Effector memory CD8-positive, alpha-beta T cell (primary cell): ENCODE results near the gene NR5A1.

Experiments
- ATAC-seq: fragments of 150-1000 bp; cut with Tn5 transposase; replicated peaks from 2 replicates; pipeline ENCODE4 v1.10.0; 2021; ENCODE audit warnings: mild to moderate bottlenecking, moderate library complexity
- DNase-seq, 3 experiments: peaks; one replicate each; pipeline ENCODE4 v3.0.0; 2021
- H3K27ac Mint-ChIP-seq, 2 donors: one replicate each; pipeline ENCODE4 v1.8.0; 2022; ENCODE audit warnings: mild to moderate bottlenecking in 2 of 2, mixed read lengths in 2 of 2, moderate library complexity in 2 of 2
- H3K27me3 Mint-ChIP-seq, 2 donors: one replicate each; pipeline ENCODE4 v1.8.0; 2022; ENCODE audit warnings: mixed read lengths in 2 of 2
- H3K36me3 Mint-ChIP-seq: one replicate; pipeline ENCODE4 v1.8.0; 2022; ENCODE audit warnings: mild to moderate bottlenecking, moderate library complexity, mixed read lengths; ENCODE audit not compliant: insufficient read depth
- H3K4me1 Mint-ChIP-seq, 2 donors: one replicate each; pipeline ENCODE4 v1.8.0; 2022; ENCODE audit warnings: low read depth in 2 of 2, mixed read lengths in 2 of 2
- H3K4me3 Mint-ChIP-seq, 2 donors: one replicate each; pipeline ENCODE4 v1.8.0; 2022; ENCODE audit warnings: mild to moderate bottlenecking in 2 of 2, mixed read lengths in 2 of 2, moderate library complexity in 2 of 2
- H3K9me3 Mint-ChIP-seq, 2 donors: one replicate each; pipeline ENCODE4 v1.8.0; 2022; ENCODE audit warnings: mixed read lengths in 2 of 2

The NR5A1 gene

GRCh38 chr9:124468061-124468740 is 39.0 kb downstream of the NR5A1 start:
- Mint-ChIP-seq H3K9me3 (no peaks in the 10 kb centered on the region), H3K4me3 (no peak overlapping the region), H3K27me3 (peaks cover 20 to 69% of the 10 kb centered on the region in 2 donors), H3K36me3 (peaks cover 6% of the 10 kb centered on the region), H3K4me1 (no peaks in the 10 kb centered on the region), H3K27ac (no peak overlapping the region)
- DNase-seq: no peak
- ATAC-seq: no peak

- no peak for ATAC-seq
- peaks cover 6% of the 10 kb centered on the region for H3K36me3 Mint-ChIP-seq
- no peak overlapping the region for H3K27ac Mint-ChIP-seq
- no peak for DNase-seq
- H3K4me3 Mint-ChIP-seq: no peak overlapping the region
- no peaks in the 10 kb centered on the region for H3K4me1 Mint-ChIP-seq
- no peaks in the 10 kb centered on the region for H3K9me3 Mint-ChIP-seq
- peaks cover 20 to 63% of the 10 kb centered on the region in 2 donors for H3K27me3 Mint-ChIP-seq
Observed at GRCh38 chr9:124467410-124468060, 39.7 kb downstream of the NR5A1 start.

GRCh38 chr9:124465736-124466135 is 41.5 kb downstream of the NR5A1 start:
- no peak for DNase-seq
- Mint-ChIP-seq H3K4me3 (no peak overlapping the region), H3K9me3 (no peaks in the 10 kb centered on the region), H3K27ac (no peak overlapping the region), H3K36me3 (peaks cover 6% of the 10 kb centered on the region), H3K27me3 (peaks cover 14 to 45% of the 10 kb centered on the region in 2 donors), H3K4me1 (no peaks in the 10 kb centered on the region)
- no peak for ATAC-seq

GRCh38 chr9:124462739-124463138 is 44.5 kb downstream of the NR5A1 start:
- peaks cover 3% of the 10 kb centered on the region for H3K36me3 Mint-ChIP-seq
- H3K27me3 Mint-ChIP-seq: peaks cover 6 to 20% of the 10 kb centered on the region in 2 donors
- no peak overlapping the region for H3K4me3 Mint-ChIP-seq
- H3K27ac Mint-ChIP-seq: no peak overlapping the region
- no peak for ATAC-seq
- H3K9me3 Mint-ChIP-seq: no peaks in the 10 kb centered on the region
- H3K4me1 Mint-ChIP-seq: no peaks in the 10 kb centered on the region
- no peak for DNase-seq

GRCh38 chr9:124458441-124458840 is 48.8 kb downstream of the NR5A1 start:
- ATAC-seq: no peak
- Mint-ChIP-seq H3K27me3 (no peaks in the 10 kb centered on the region), H3K36me3 (no peaks in the 10 kb centered on the region), H3K27ac (no peak overlapping the region), H3K9me3 (no peaks in the 10 kb centered on the region), H3K4me1 (no peaks in the 10 kb centered on the region), H3K4me3 (no peak overlapping the region)
- DNase-seq: no peak

- no peaks in the 10 kb centered on the region for H3K4me1 Mint-ChIP-seq
- H3K9me3 Mint-ChIP-seq: no peaks in the 10 kb centered on the region
- H3K27ac Mint-ChIP-seq: no peak overlapping the region
- no peaks in the 10 kb centered on the region for H3K36me3 Mint-ChIP-seq
- H3K27me3 Mint-ChIP-seq: no peaks in the 10 kb centered on the region
- ATAC-seq (no peak), DNase-seq (no peak)
- H3K4me3 Mint-ChIP-seq: no peak overlapping the region
Observed at GRCh38 chr9:124457887-124458431, 49.2 kb downstream of the NR5A1 start.

GRCh38 chr9:124457079-124457886 is 49.9 kb downstream of the NR5A1 start:
- Mint-ChIP-seq H3K27me3 (peaks cover 3 to 6% of the 10 kb centered on the region in 2 donors), H3K27ac (no peak overlapping the region), H3K36me3 (no peaks in the 10 kb centered on the region), H3K4me1 (no peaks in the 10 kb centered on the region), H3K4me3 (no peak overlapping the region), H3K9me3 (no peaks in the 10 kb centered on the region)
- DNase-seq (no peak), ATAC-seq (no peak)

- H3K4me1 Mint-ChIP-seq: no peaks in the 10 kb centered on the region
- no peaks in the 10 kb centered on the region for H3K36me3 Mint-ChIP-seq
- peaks cover 10 to 13% of the 10 kb centered on the region in 2 donors for H3K27me3 Mint-ChIP-seq
- no peak overlapping the region for H3K4me3 Mint-ChIP-seq
- no peak overlapping the region for H3K27ac Mint-ChIP-seq
- no peak for DNase-seq
- no peak for ATAC-seq
- no peaks in the 10 kb centered on the region for H3K9me3 Mint-ChIP-seq
Observed at GRCh38 chr9:124456341-124457078, 50.7 kb downstream of the NR5A1 start.

- H3K27ac Mint-ChIP-seq: no peak overlapping the region
- no peak overlapping the region for H3K4me3 Mint-ChIP-seq
- no peaks in the 10 kb centered on the region for H3K9me3 Mint-ChIP-seq
- DNase-seq (no peak), ATAC-seq (no peak)
- H3K27me3 Mint-ChIP-seq: peaks cover 17 to 20% of the 10 kb centered on the region in 2 donors
- peaks cover 0 to 1% of the 10 kb centered on the region in 2 donors for H3K4me1 Mint-ChIP-seq
- H3K36me3 Mint-ChIP-seq: no peaks in the 10 kb centered on the region
Observed at GRCh38 chr9:124455820-124456219, 51.4 kb downstream of the NR5A1 start.

GRCh38 chr9:124454791-124455443 is 52.3 kb downstream of the NR5A1 start:
- ATAC-seq (no peak), DNase-seq (no peak)
- peaks cover 21 to 29% of the 10 kb centered on the region in 2 donors for H3K27me3 Mint-ChIP-seq
- H3K4me1 Mint-ChIP-seq: peaks cover 0 to 4% of the 10 kb centered on the region in 2 donors
- H3K9me3 Mint-ChIP-seq: no peaks in the 10 kb centered on the region
- no peak overlapping the region for H3K27ac Mint-ChIP-seq
- no peaks in the 10 kb centered on the region for H3K36me3 Mint-ChIP-seq
- no peak overlapping the region for H3K4me3 Mint-ChIP-seq

GRCh38 chr9:124454296-124454695 is 52.9 kb downstream of the NR5A1 start:
- ATAC-seq (no peak), DNase-seq (no peak)
- Mint-ChIP-seq H3K9me3 (no peaks in the 10 kb centered on the region), H3K4me3 (no peak overlapping the region), H3K27ac (no peak overlapping the region), H3K27me3 (peaks cover 27 to 35% of the 10 kb centered on the region in 2 donors), H3K4me1 (peaks cover 0 to 4% of the 10 kb centered on the region in 2 donors), H3K36me3 (no peaks in the 10 kb centered on the region)

- ATAC-seq (no peak), DNase-seq (no peak)
- peaks cover 0 to 4% of the 10 kb centered on the region in 2 donors for H3K4me1 Mint-ChIP-seq
- H3K9me3 Mint-ChIP-seq: no peaks in the 10 kb centered on the region
- no peak overlapping the region for H3K4me3 Mint-ChIP-seq
- no peaks in the 10 kb centered on the region for H3K36me3 Mint-ChIP-seq
- H3K27ac Mint-ChIP-seq: no peak overlapping the region
- peaks cover 29 to 42% of the 10 kb centered on the region in 2 donors for H3K27me3 Mint-ChIP-seq
Observed at GRCh38 chr9:124453586-124454191, 53.5 kb downstream of the NR5A1 start.
